ENCODE data around the gene CYB561D1. TPM values are rescaled to one million over a fixed set of nuclear protein-coding genes. Genes with fewer than 3 reads are reported as not detected.

Gene CYB561D1
- total RNA-seq, 2 donors from 2014 or later: 9.5 to 16.5 TPM

DNA sequence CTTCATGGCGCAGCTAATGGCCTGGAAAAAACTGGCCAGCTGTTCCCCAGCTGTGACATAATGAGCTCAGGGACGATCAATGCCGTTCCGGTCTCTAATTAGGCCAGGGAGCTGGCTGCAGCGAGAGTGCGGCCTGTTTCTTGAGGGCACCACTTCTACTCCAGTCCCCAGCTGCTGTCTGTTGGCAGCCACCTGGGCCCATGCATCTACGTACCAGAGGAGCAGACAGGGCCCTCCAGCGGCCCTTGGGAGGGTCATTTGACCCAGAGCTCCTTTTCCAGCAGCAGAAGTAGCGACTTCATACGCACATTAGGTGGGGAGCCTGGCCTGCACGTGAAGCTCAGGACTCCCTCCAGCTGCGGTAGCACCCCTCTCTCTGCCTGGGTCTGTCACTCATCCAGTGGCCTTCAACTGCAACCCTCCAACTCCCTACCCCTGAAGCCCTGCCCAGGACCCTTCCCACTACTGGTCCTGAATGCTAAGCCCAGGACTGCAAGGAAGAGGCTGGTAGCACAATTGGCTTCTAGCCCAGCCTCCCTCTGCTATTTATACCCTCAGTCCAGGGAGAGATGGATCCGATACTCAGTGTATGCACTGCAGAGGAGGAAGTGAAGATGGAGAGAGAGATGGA lies 36.7 kb downstream of the CYB561D1 start:
- DNase-seq (ENCODE audit: low spot score) (no peak), ATAC-seq (ENCODE audit: insufficient number of reproducible peaks, low FRiP score, low read depth) (no peak)
- Histone ChIP-seq H3K4me1 (ENCODE audit: control insufficient read depth in 1 of 2, low read depth in 2 of 2) (peaks cover 5 to 8% of the 10 kb centered on the region in 2 donors), H3K27me3 (replicated peaks; ENCODE audit: insufficient read depth) (no peaks in the 10 kb centered on the region), H3K4me3 (no peak overlapping the region), H3K36me3 (no peaks in the 10 kb centered on the region), H3K9me3 (no peaks in the 10 kb centered on the region), H3K27ac (no peak overlapping the region)
- TF ChIP-seq CTCF (IDR thresholded peaks at IDR 0.05): no peak

GRCh38 chr1:109531380-109531779 lies 37.5 kb downstream of the CYB561D1 start:
- no peak for ATAC-seq (ENCODE audit: insufficient number of reproducible peaks, low FRiP score, low read depth)
- DNase-seq (ENCODE audit: low spot score): no peak
- Histone ChIP-seq H3K4me1 (ENCODE audit: control insufficient read depth in 1 of 2, low read depth in 2 of 2) (peaks cover 5 to 13% of the 10 kb centered on the region in 2 donors), H3K27ac (no peak overlapping the region), H3K27me3 (replicated peaks; ENCODE audit: insufficient read depth) (no peaks in the 10 kb centered on the region), H3K4me3 (no peak overlapping the region), H3K9me3 (no peaks in the 10 kb centered on the region), H3K36me3 (no peaks in the 10 kb centered on the region)
- TF ChIP-seq CTCF (IDR thresholded peaks at IDR 0.05): no peak

DNA sequence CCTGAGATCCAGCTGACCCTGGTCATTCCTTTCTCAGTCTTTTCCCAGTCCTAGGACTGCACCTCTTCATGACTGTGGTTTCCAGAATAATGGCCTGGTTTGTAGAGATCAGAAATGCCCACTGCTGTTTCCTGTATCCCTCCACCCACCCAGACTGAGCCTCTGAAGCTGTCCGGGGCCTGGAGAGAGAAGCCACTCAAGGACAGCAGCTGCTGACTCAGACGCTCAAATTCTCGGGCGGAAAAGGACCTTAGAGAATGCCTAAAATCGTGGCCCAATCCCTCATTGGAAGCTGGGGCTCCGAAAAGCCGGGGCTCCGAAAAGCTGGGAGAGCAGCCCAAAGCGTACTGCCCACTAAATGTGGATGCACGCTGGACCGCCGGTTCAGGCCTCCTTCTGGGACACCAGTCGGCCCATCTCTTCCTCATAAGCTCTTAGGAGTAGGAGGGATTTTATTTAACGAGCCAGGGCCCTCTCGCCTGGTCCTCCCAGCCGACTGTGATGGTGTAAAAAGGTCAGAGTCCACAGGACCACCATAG lies 38.0 kb downstream of the CYB561D1 start:
- TF ChIP-seq CTCF (IDR thresholded peaks at IDR 0.05): no peak
- peaks cover 5 to 13% of the 10 kb centered on the region in 2 donors for H3K4me1 ChIP-seq (ENCODE audit: control insufficient read depth in 1 of 2, low read depth in 2 of 2)
- no peak for DNase-seq (ENCODE audit: low spot score)
- peak overlapping the region; percentile 61 for H3K4me3 ChIP-seq
- no peaks in the 10 kb centered on the region for H3K36me3 ChIP-seq
- H3K27me3 ChIP-seq (replicated peaks; ENCODE audit: insufficient read depth): no peaks in the 10 kb centered on the region
- no peaks in the 10 kb centered on the region for H3K9me3 ChIP-seq
- no peak for ATAC-seq (ENCODE audit: insufficient number of reproducible peaks, low FRiP score, low read depth)
- H3K27ac ChIP-seq: no peak overlapping the region

DNA sequence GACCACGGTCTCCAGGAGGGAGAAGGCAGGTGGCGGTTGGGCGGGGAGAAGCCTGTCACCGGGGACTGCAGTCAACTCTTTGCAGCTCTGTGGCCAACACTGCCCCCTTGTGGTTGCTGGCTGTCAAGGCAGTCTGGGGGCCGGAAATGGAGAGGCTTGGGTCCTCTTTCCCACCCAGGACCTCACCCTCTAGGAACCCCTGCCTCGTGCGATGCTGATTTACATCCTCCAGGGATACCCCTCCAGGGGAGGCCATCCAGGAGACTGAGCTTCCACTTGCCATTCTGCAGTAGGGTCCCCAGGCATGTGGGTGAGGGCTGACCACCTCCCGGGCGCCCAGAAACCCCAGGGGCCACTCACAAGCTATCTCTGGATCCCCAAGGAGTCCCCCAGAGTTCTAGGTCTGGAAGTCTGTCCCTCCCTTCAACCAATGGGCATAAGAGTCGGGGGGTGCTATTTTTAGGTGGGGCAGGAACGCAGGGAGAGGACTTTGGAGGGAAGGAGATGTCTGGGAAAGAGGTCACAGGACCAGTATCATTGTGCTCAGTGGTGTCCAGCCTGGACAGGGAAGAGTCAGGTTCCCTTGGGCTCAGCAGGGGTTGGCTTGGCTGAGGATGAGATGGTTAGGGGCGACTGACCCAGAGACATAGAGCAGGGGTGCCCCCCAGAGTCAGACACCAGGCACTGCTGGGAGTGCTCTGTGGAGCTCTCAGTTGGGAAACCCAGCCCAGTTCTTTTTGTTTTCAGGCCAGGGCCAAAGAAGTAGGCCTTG lies 38.7 kb downstream of the CYB561D1 start:
- DNase-seq (ENCODE audit: low spot score): peak; percentile 46
- TF ChIP-seq CTCF (IDR thresholded peaks at IDR 0.05): peak; percentile 99
- Histone ChIP-seq H3K4me3 (peak overlapping the region; percentile 61), H3K9me3 (no peaks in the 10 kb centered on the region), H3K27me3 (replicated peaks; ENCODE audit: insufficient read depth) (no peaks in the 10 kb centered on the region), H3K36me3 (no peaks in the 10 kb centered on the region), H3K4me1 (ENCODE audit: control insufficient read depth in 1 of 2, low read depth in 2 of 2) (peaks cover 5 to 13% of the 10 kb centered on the region in 2 donors), H3K27ac (peak overlapping the region; percentile 15 to 65)
- ATAC-seq (ENCODE audit: insufficient number of reproducible peaks, low FRiP score, low read depth): no peak

DNA sequence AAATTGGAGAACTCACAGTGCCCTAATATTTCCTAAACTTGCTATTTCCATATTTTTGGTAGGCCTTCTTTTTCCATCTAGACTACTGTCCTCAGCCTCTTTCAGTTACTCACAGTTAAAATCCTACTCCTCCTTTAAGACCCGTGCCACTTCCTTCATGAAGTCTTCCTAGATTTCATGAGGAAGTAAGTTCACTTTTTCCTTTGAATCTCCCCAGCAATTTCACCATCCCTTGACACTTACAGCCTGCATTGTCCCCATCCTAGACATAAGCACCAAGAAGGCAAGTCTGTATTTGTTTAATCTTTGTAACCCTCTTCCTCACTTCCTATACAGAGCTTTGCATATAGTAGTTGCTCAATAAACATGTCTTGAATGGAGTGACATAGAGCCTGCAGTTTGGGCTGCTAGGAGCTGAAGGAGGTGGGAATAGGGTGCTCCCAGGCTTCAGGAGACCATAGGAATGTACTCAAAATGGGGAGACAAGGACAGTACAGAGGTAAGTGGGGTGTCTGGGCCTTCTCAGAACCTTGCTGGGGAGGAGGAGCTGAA lies 40.5 kb downstream of the CYB561D1 start:
- Histone ChIP-seq H3K9me3 (no peaks in the 10 kb centered on the region), H3K27ac (no peak overlapping the region), H3K36me3 (no peaks in the 10 kb centered on the region), H3K4me1 (ENCODE audit: control insufficient read depth in 1 of 2, low read depth in 2 of 2) (peaks cover 5 to 13% of the 10 kb centered on the region in 2 donors), H3K27me3 (replicated peaks; ENCODE audit: insufficient read depth) (no peaks in the 10 kb centered on the region), H3K4me3 (no peak overlapping the region)
- TF ChIP-seq CTCF (IDR thresholded peaks at IDR 0.05): no peak
- ATAC-seq (ENCODE audit: insufficient number of reproducible peaks, low FRiP score, low read depth) (no peak), DNase-seq (ENCODE audit: low spot score) (no peak)

Measured in thoracic aorta (tissue), 2 donors.